HepG2 (cell line): ENCODE measurements around the gene TBC1D10B. TPM values are rescaled to one million over a fixed set of nuclear protein-coding genes. Genes with fewer than 3 reads are reported as not detected.

Experiments used
- ERF ChIP-seq: IDR thresholded peaks from 2 replicates; pipeline ENCODE4 v1.6.1; 2018; ENCODE audit warnings: missing biosample characterization, missing genetic modification reagents
- ETV5 ChIP-seq: IDR thresholded peaks from 2 replicates; pipeline ENCODE4 v1.6.1; 2018; ENCODE audit warnings: missing biosample characterization, missing genetic modification reagents, inconsistent platforms, borderline replicate concordance
- GPBP1L1 ChIP-seq: sonication (generic); formaldehyde crosslinking; IDR thresholded peaks from 2 replicates; pipeline ENCODE4 v1.5.0; 2020; ENCODE audit warnings: mild to moderate bottlenecking, missing genetic modification reagents
- MIER3 ChIP-seq: IDR thresholded peaks from 2 replicates; pipeline ENCODE4 v1.6.1; 2016; ENCODE audit warnings: missing compliant biosample characterization, borderline replicate concordance
- MXD4 ChIP-seq: IDR thresholded peaks from 2 replicates; pipeline ENCODE4 v1.6.1; 2016; ENCODE audit warnings: mild to moderate bottlenecking, missing biosample characterization, missing genetic modification reagents
- NFKBIZ ChIP-seq: IDR thresholded peaks from 2 replicates; pipeline ENCODE4 v1.6.1; 2018; ENCODE audit warnings: missing genetic modification reagents, missing compliant biosample characterization
- PHF8 ChIP-seq: sonication (generic); formaldehyde crosslinking; IDR thresholded peaks from 2 replicates; pipeline ENCODE4 v1.5.0; 2020; ENCODE audit warnings: missing genetic modification reagents
- TAF1 ChIP-seq: sonication (generic); formaldehyde crosslinking; IDR thresholded peaks from 2 replicates; pipeline ENCODE4 v1.4.0; 2020; ENCODE audit warnings: missing genetic modification reagents
- THRA ChIP-seq: sonication (generic); formaldehyde crosslinking; IDR thresholded peaks from 2 replicates; pipeline ENCODE4 v1.4.0; 2020; ENCODE audit warnings: missing genetic modification reagents, borderline replicate concordance
- WIZ ChIP-seq: sonication (generic); formaldehyde crosslinking; IDR thresholded peaks from 2 replicates; pipeline ENCODE4 v1.5.1; 2020; ENCODE audit warnings: mild to moderate bottlenecking, missing genetic modification reagents
- ZNF280B ChIP-seq: sonication (generic); formaldehyde crosslinking; IDR thresholded peaks from 2 replicates; pipeline ENCODE4 v1.5.0; 2020; ENCODE audit warnings: missing genetic modification reagents, mild to moderate bottlenecking, borderline replicate concordance
- ZNF335 ChIP-seq: sonication (generic); formaldehyde crosslinking; IDR thresholded peaks from 2 replicates; pipeline ENCODE4 v1.4.0; 2020; ENCODE audit warnings: missing genetic modification reagents
- ZSCAN31 ChIP-seq: sonication (generic); formaldehyde crosslinking; IDR thresholded peaks from 2 replicates; pipeline ENCODE4 v1.5.0; 2020; ENCODE audit warnings: low read depth, mild to moderate bottlenecking, missing genetic modification reagents
- polyA plus RNA-seq, 8 experiments: library from polyadenylated mRNA; depleted of rRNA in 3 of 8; stranded (reverse) in 7 of 8; unstranded in 1 of 8; fragments of >200 nt; fragmentation: Illumina TruSeq in 4 of 8; extraction: Trizol in 4 of 8; gene quantifications; 2 replicates each; pipeline versions ENCODE4 v1.2.1 to v1.2.3, GENCODE V29; 2011 to 2016; ENCODE audit warnings: low read depth in 4 of 8, missing spikeins in 1 of 8, mixed read lengths in 1 of 8; ENCODE audit not compliant: insufficient read depth in 1 of 8
- total RNA-seq, 5 experiments: library from RNA; depleted of rRNA; stranded (reverse); fragments of >200 nt; fragmentation: Illumina TruSeq; extraction: Trizol; gene quantifications; 2 replicates each; pipeline ENCODE4 v1.2.3, GENCODE V29; 2016; ENCODE audit warnings: low read depth in 1 of 5
- TF ChIP-seq, protein P1 (sequence below), 2 experiments: fragments of 450-650 bp in 1 of 2; sonication (generic) in 1 of 2; formaldehyde crosslinking in 1 of 2; IDR thresholded peaks; 2 replicates each; pipeline versions ENCODE4 v1.6.1 to v1.8.0; 2016 to 2022; ENCODE audit warnings: antibody characterized with exemption in 1 of 2, mild to moderate bottlenecking in 1 of 2, missing genetic modification reagents in 1 of 2
- TF ChIP-seq, protein P2 (sequence below): sonication (generic); formaldehyde crosslinking; IDR thresholded peaks from 2 replicates; pipeline ENCODE4 v1.8.1; 2023; ENCODE audit warnings: missing genetic modification reagents, mild to moderate bottlenecking, borderline replicate concordance

TBC1D10B gene
- total and polyA plus RNA-seq, 2 of the 13 experiments (the other 11 are each of a cell fraction or from before 2014, with no cell fraction given), result 15.7 to 24.8 TPM

GRCh38 chr16:30371248-30371816, 1.0 kb upstream of the TBC1D10B start (continued):
- TF ChIP-seq, protein P1, sequence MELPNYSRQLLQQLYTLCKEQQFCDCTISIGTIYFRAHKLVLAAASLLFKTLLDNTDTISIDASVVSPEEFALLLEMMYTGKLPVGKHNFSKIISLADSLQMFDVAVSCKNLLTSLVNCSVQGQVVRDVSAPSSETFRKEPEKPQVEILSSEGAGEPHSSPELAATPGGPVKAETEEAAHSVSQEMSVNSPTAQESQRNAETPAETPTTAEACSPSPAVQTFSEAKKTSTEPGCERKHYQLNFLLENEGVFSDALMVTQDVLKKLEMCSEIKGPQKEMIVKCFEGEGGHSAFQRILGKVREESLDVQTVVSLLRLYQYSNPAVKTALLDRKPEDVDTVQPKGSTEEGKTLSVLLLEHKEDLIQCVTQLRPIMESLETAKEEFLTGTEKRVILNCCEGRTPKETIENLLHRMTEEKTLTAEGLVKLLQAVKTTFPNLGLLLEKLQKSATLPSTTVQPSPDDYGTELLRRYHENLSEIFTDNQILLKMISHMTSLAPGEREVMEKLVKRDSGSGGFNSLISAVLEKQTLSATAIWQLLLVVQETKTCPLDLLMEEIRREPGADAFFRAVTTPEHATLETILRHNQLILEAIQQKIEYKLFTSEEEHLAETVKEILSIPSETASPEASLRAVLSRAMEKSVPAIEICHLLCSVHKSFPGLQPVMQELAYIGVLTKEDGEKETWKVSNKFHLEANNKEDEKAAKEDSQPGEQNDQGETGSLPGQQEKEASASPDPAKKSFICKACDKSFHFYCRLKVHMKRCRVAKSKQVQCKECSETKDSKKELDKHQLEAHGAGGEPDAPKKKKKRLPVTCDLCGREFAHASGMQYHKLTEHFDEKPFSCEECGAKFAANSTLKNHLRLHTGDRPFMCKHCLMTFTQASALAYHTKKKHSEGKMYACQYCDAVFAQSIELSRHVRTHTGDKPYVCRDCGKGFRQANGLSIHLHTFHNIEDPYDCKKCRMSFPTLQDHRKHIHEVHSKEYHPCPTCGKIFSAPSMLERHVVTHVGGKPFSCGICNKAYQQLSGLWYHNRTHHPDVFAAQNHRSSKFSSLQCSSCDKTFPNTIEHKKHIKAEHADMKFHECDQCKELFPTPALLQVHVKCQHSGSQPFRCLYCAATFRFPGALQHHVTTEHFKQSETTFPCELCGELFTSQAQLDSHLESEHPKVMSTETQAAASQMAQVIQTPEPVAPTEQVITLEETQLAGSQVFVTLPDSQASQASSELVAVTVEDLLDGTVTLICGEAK (IDR thresholded peaks at IDR 0.05), result no peak
- TF ChIP-seq, protein P1 (CRISPR knock-in tag; IDR thresholded peaks at IDR 0.05), result 0 out of 2 replicates have a peak, but pooled peaks have one; percentile 26
- TF ChIP-seq WIZ (0 out of 2 replicates have a peak, but pooled peaks have one; percentile 51), MIER3 (CRISPR knock-in tag) (no peak; the same call in 1 of the 2 replicates), PHF8 (CRISPR knock-in tag) (peak; percentile 30; the same call in 1 of the 2 replicates), ZNF335 (CRISPR knock-in tag) (0 out of 2 replicates have a peak, but pooled peaks have one; percentile 10), TAF1 (peak; percentile 9; the same call in 1 of the 2 replicates), GPBP1L1 (CRISPR knock-in tag) (no peak), NFKBIZ (0 out of 2 replicates have a peak, but pooled peaks have one; percentile 15), ZSCAN31 (CRISPR knock-in tag) (0 out of 2 replicates have a peak, but pooled peaks have one; percentile 24), THRA (CRISPR knock-in tag) (0 out of 2 replicates have a peak, but pooled peaks have one; percentile 2), MXD4 (0 out of 2 replicates have a peak, but pooled peaks have one; percentile 4), ZNF280B (CRISPR knock-in tag) (peak; percentile 41; the same call in 1 of the 2 replicates), ETV5 (CRISPR knock-in tag) (peak; percentile 78; the same call in 1 of the 2 replicates), ERF (0 out of 2 replicates have a peak, but pooled peaks have one; percentile 4)
- TF ChIP-seq, protein P2, sequence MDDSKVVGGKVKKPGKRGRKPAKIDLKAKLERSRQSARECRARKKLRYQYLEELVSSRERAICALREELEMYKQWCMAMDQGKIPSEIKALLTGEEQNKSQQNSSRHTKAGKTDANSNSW (CRISPR knock-in tag), result no peak
